GM12873 (cell line): ENCODE results near the gene SLC25A27.

Source experiments
- CTCF ChIP-seq: IDR thresholded peaks from 2 replicates; pipeline ENCODE4 v1.5.1; 2012; ENCODE audit warnings: low read depth, mild to moderate bottlenecking, moderate library complexity, low read length, control low read depth; ENCODE audit not compliant: insufficient read depth; ENCODE audit errors: missing control alignments

Gene SLC25A27

GRCh38 chr6:46637145-46637544 is 15.6 kb upstream of the SLC25A27 start:
- TF ChIP-seq CTCF: no peak

- TF ChIP-seq CTCF: no peak
Observed at GRCh38 chr6:46637933-46638332, 14.8 kb upstream of the SLC25A27 start.

- TF ChIP-seq CTCF: no peak
Observed at GRCh38 chr6:46638650-46639049, 14.1 kb upstream of the SLC25A27 start.

GRCh38 chr6:46642928-46643751 is 9.6 kb upstream of the SLC25A27 start:
- TF ChIP-seq CTCF: no peak

- no peak for TF ChIP-seq CTCF
Observed at GRCh38 chr6:46645265-46645664, 7.5 kb upstream of the SLC25A27 start.

- TF ChIP-seq CTCF: no peak
Observed at GRCh38 chr6:46648869-46649492, 3.8 kb upstream of the SLC25A27 start.

GRCh38 chr6:46651006-46651405 is 1.8 kb upstream of the SLC25A27 start:
- no peak for TF ChIP-seq CTCF
